B cell (primary cell): ENCODE results near the gene ING5. TPM values are rescaled to one million over a fixed set of nuclear protein-coding genes. Genes with fewer than 3 reads are reported as not detected.

Experiments used
- ATAC-seq: fragments of 200-7000 bp; cut with Tn5 transposase; one replicate; pipeline ENCODE4 v1.10.0; 2021; ENCODE audit warnings: low read depth, mild to moderate bottlenecking, moderate number of reproducible peaks, moderate library complexity
- CTCF ChIA-PET: fragments of 350-600 bp; sonication (Branson Sonifier 250); formaldehyde crosslinking; loops from one replicate; lab custom pipeline; 2021; ENCODE audit warnings: antibody characterized with exemption, inconsistent platforms; lab: Charles Lee
- POLR2A ChIA-PET: fragments of 350-600 bp; sonication (Branson Sonifier 250); formaldehyde crosslinking; loops from one replicate; lab custom pipeline; 2021; ENCODE audit warnings: antibody characterized with exemption; lab: Charles Lee
- DNase-seq: peaks from one replicate; pipeline ENCODE4 v3.0.0; 2013
- H2AFZ ChIP-seq: 2 replicates; pipeline ENCODE4 v1.6.1; 2012; ENCODE audit warnings: mild to moderate bottlenecking, low read depth, low read length; ENCODE audit not compliant: insufficient read depth, poor library complexity, severe bottlenecking
- H3K27ac ChIP-seq, 2 donors: 1 replicate in 1 of 2; 2 replicates in 1 of 2; pipeline ENCODE4 v1.5.1; 2012 to 2013; ENCODE audit warnings: low read length in 2 of 2, mild to moderate bottlenecking in 2 of 2, moderate library complexity in 1 of 2
- H3K27me3 ChIP-seq, 4 experiments: fragments of 200-600 bp in 1 of 4; sonication (generic) in 1 of 4; replicated peaks in 1 of 4; 1 replicate in 2 of 4; 2 replicates in 2 of 4; pipeline versions ENCODE4 v1.6.1 to v1.7.0; 2013 to 2016; ENCODE audit warnings: low read length in 3 of 4, mild to moderate bottlenecking in 2 of 4, mixed read lengths in 1 of 4, moderate library complexity in 1 of 4; ENCODE audit not compliant: insufficient read depth in 4 of 4, control insufficient read depth in 3 of 4; ENCODE audit errors: control extremely low read depth in 1 of 4
- H3K36me3 ChIP-seq, 2 experiments: replicated peaks in 1 of 2; 1 replicate in 1 of 2; 2 replicates in 1 of 2; pipeline versions ENCODE4 v1.6.1 to v1.7.1; 2013; ENCODE audit warnings: low read length in 1 of 2; ENCODE audit not compliant: insufficient read depth in 2 of 2, control insufficient read depth in 1 of 2; ENCODE audit errors: control extremely low read depth in 1 of 2, extremely low read depth in 1 of 2
- H3K4me1 ChIP-seq, 2 donors: fragments of 200-600 bp in 1 of 2; sonication (generic) in 1 of 2; 1 replicate in 1 of 2; 2 replicates in 1 of 2; pipeline versions ENCODE4 v1.5.1 to v1.6.1; 2013 to 2017; ENCODE audit warnings: low read length in 2 of 2; ENCODE audit not compliant: control insufficient read depth in 2 of 2, insufficient read depth in 2 of 2
- H3K4me2 ChIP-seq: replicated peaks from 2 replicates; pipeline ENCODE3; 2012; ENCODE audit warnings: mild to moderate bottlenecking, low read depth, low read length; ENCODE audit not compliant: poor library complexity, severe bottlenecking
- H3K4me3 ChIP-seq, 5 experiments: fragments of 200-600 bp in 1 of 5; sonication (generic) in 1 of 5; 1 replicate in 3 of 5; 2 replicates in 2 of 5; pipeline versions ENCODE4 v1.5.1 to v1.7.0; 2011 to 2016; ENCODE audit warnings: low read length in 4 of 5, mild to moderate bottlenecking in 4 of 5, low read depth in 2 of 5, control low read depth in 1 of 5, moderate library complexity in 1 of 5; ENCODE audit not compliant: insufficient read depth in 1 of 5; ENCODE audit errors: control extremely low read depth in 1 of 5, extremely low read depth in 1 of 5
- H3K79me2 ChIP-seq: fragments of 200-600 bp; sonication (generic); one replicate; pipeline ENCODE4 v1.6.0; 2016; ENCODE audit warnings: low read length; ENCODE audit not compliant: control insufficient read depth, insufficient read depth
- H3K9ac ChIP-seq: fragments of 200-600 bp; sonication (generic); 2 replicates; pipeline ENCODE4 v1.6.1; 2017; ENCODE audit warnings: mild to moderate bottlenecking, low read length, moderate library complexity
- H3K9me3 ChIP-seq, 3 donors: one replicate each; pipeline versions ENCODE4 v1.6.1 to v1.7.1; 2013; ENCODE audit warnings: low read length in 2 of 3; ENCODE audit not compliant: control insufficient read depth in 2 of 3, insufficient read depth in 1 of 3; ENCODE audit errors: control extremely low read depth in 1 of 3
- H4K20me1 ChIP-seq: 2 replicates; pipeline ENCODE4 v1.6.0; 2012; ENCODE audit warnings: mild to moderate bottlenecking, low read length; ENCODE audit not compliant: insufficient read depth, control insufficient read depth, poor library complexity, severe bottlenecking
- H3K27ac Mint-ChIP-seq: one replicate; pipeline ENCODE4 v1.8.0; 2021; ENCODE audit warnings: mixed read lengths
- H3K27me3 Mint-ChIP-seq: one replicate; pipeline ENCODE4 v1.8.0; 2021; ENCODE audit warnings: mixed read lengths
- H3K4me1 Mint-ChIP-seq: one replicate; pipeline ENCODE4 v1.8.0; 2021; ENCODE audit warnings: mixed read lengths
- H3K4me3 Mint-ChIP-seq: one replicate; pipeline ENCODE4 v1.8.0; 2021; ENCODE audit warnings: mixed read lengths
- H3K9me3 Mint-ChIP-seq: one replicate; pipeline ENCODE4 v1.8.0; 2022; ENCODE audit warnings: mixed read lengths; ENCODE audit not compliant: insufficient read depth
- CTCF ChIP-seq: fragments of 200-600 bp; IDR thresholded peaks from one replicate; pipeline ENCODE4 v1.8.0; 2022; ENCODE audit warnings: antibody characterized with exemption, mild to moderate bottlenecking
- EZH2 ChIP-seq: IDR thresholded peaks from 2 replicates; pipeline ENCODE4 v1.6.1; 2012; ENCODE audit warnings: borderline replicate concordance, low read depth, mild to moderate bottlenecking, moderate library complexity, low read length; ENCODE audit not compliant: insufficient read depth, poor library complexity, severe bottlenecking
- WGBS: methylation state at CpG from one replicate; pipeline ENCODE4 v1.1.5; 2013; ENCODE audit warnings: missing lambda C conversion rate; ENCODE audit not compliant: insufficient coverage; 5-methylcytosine and 5-hydroxymethylcytosine counted together
- intact Hi-C: fragments of 100-400 bp; cut with micrococcal nuclease; formaldehyde crosslinking; loops from one replicate; pipeline ENCODE4 v1.10.0; 2022
- polyA plus RNA-seq: library from polyadenylated mRNA; depleted of rRNA; stranded (reverse); fragments of >200 nt; gene quantifications from 2 replicates; pipeline ENCODE4 v1.2.3, GENCODE V29; 2012
- total RNA-seq, 2 donors: library from RNA; stranded (reverse); fragments of 120-200 nt in 1 of 2; gene quantifications; 1 replicate in 1 of 2; 2 replicates in 1 of 2; pipeline versions ENCODE4 v1.2.3 to v1.2.4, GENCODE V29; 2013 to 2022

The ING5 gene
- total and polyA plus RNA-seq, 2 donors (not counting 1 experiment from before 2014, with no cell fraction given) = 70.7 to 82.9 TPM

GRCh38 chr2:241724975-241725870, 23.4 kb downstream of the ING5 start:
- Histone ChIP-seq H3K79me2 (peaks cover 14% of the 10 kb centered on the region), H3K27ac (no peak overlapping the region), H3K27me3 (no peaks in the 10 kb centered on the region), H3K36me3 (peaks cover 2 to 29% of the 10 kb centered on the region in 2 experiments), H3K4me2 (no peak overlapping the region), H2AFZ (no peak overlapping the region), H4K20me1 (no peaks in the 10 kb centered on the region), H3K9ac (no peak overlapping the region), H3K4me1 (no peaks in the 10 kb centered on the region), H3K4me3 (no peak overlapping the region), H3K9me3 (peaks cover 0 to 17% (median 5%) of the 10 kb centered on the region in 3 donors)
- WGBS = 97% methylated on average over 62 of the region's 76 CpGs
- intact Hi-C loops = no loop called here
- DNase-seq (no peak), ATAC-seq (no peak)
- TF ChIP-seq CTCF (no peak), EZH2 (no peak)
- ChIA-PET POLR2A (no interaction called here), CTCF (interaction anchor here (0.8 to 1.7 kb wide), 4 partner anchors 8 to 153 kb away, joined by 3 to 5 read pairs (median 4); partner anchors contain the start of gene ING5)
- H3K9me3 Mint-ChIP-seq = no peaks in the 10 kb centered on the region
- H3K4me1 Mint-ChIP-seq = peaks cover 5% of the 10 kb centered on the region
- no peak overlapping the region for H3K27ac Mint-ChIP-seq
- H3K4me3 Mint-ChIP-seq = no peak overlapping the region
- H3K27me3 Mint-ChIP-seq = no peaks in the 10 kb centered on the region

DNA sequence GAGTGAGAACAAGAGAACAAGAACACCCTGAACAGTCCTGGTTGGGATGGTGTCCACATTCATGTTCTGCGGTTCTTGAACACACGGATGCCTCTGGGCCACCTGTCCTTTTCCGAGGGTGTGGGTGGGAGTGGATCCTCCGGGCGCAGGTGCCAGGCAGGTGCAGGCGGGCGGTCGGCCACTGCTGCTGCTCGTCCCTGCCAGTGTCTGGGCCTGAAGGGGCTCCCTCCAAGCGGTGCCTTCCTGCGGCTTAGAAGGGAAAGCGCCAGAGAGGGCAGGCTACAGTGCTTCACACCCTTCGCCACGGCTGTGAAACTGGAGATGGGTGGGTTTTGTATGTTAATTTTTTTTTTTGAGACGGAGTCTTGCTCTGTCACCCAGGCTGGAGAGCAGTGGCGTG, 24.6 kb downstream of the ING5 start:
- no peaks in the 10 kb centered on the region for H3K9me3 Mint-ChIP-seq
- H3K27ac ChIP-seq = no peak overlapping the region
- H3K4me2 ChIP-seq = no peak overlapping the region
- no peak for DNase-seq
- H3K9ac ChIP-seq = no peak overlapping the region
- peaks cover 13% of the 10 kb centered on the region for H3K4me1 Mint-ChIP-seq
- H3K27ac Mint-ChIP-seq = no peak overlapping the region
- peaks cover 2 to 21% of the 10 kb centered on the region in 2 experiments for H3K36me3 ChIP-seq
- no peaks in the 10 kb centered on the region for H3K27me3 ChIP-seq
- no peak for ATAC-seq
- H3K79me2 ChIP-seq = peaks cover 14% of the 10 kb centered on the region
- no peaks in the 10 kb centered on the region for H3K27me3 Mint-ChIP-seq
- H3K4me1 ChIP-seq = no peaks in the 10 kb centered on the region
- no peak overlapping the region for H2AFZ ChIP-seq
- intact Hi-C loops = no loop called here
- 95% methylated on average over 13 of the region's 16 CpGs for WGBS
- H3K4me3 ChIP-seq = no peak overlapping the region
- peaks cover 0 to 17% (median 5%) of the 10 kb centered on the region in 3 donors for H3K9me3 ChIP-seq
- no peaks in the 10 kb centered on the region for H4K20me1 ChIP-seq
- TF ChIP-seq CTCF = no peak
- ChIA-PET CTCF (interaction anchor here (1.6 kb wide), 1 partner anchor 23 kb away, joined by 3 read pairs; no protein-coding TSS in a partner anchor), POLR2A (interaction anchor here (0.6 kb wide), 1 partner anchor 20 kb away, joined by 9 read pairs; no protein-coding TSS in a partner anchor)
- H3K4me3 Mint-ChIP-seq = no peak overlapping the region
